OCI-LY3 (cell line): ENCODE results near the gene GAS1.

ENCODE experiments used
- H2AFZ ChIP-seq: fragments of 200-600, 300-600 bp; shearing (Covaris generic); 2 replicates; pipeline ENCODE4 v1.6.0; 2014; ENCODE audit warnings: antibody characterized with exemption, low read depth, low read length
- H3K27ac ChIP-seq: fragments of 200-600, 300-600 bp; sonication (generic); 2 replicates; pipeline ENCODE4 v1.5.1; 2014; ENCODE audit warnings: mild to moderate bottlenecking, low read length, moderate library complexity, mixed read lengths
- H3K27me3 ChIP-seq: fragments of 200-600, 300-600 bp; sonication (generic); 2 replicates; pipeline ENCODE4 v1.6.1; 2014; ENCODE audit warnings: low read depth, low read length, mixed read lengths
- H3K36me3 ChIP-seq: fragments of 200-600, 300-600 bp; sonication (generic); replicated peaks from 2 replicates; pipeline ENCODE3; 2014; ENCODE audit warnings: low read depth, low read length, mixed read lengths
- H3K4me1 ChIP-seq: fragments of 300-600, 200-600 bp; sonication (generic); 2 replicates; pipeline ENCODE4 v1.6.1; 2014; ENCODE audit warnings: low read length, mixed read lengths
- H3K4me2 ChIP-seq: fragments of 200-600, 300-600 bp; sonication (generic); 2 replicates; pipeline ENCODE4 v1.6.1; 2014; ENCODE audit warnings: low read length, mixed read lengths
- H3K4me3 ChIP-seq: fragments of 300-600, 200-600 bp; sonication (generic); 2 replicates; pipeline ENCODE4 v1.5.1; 2014; ENCODE audit warnings: antibody characterized with exemption, mild to moderate bottlenecking, low read length, moderate library complexity
- H3K79me2 ChIP-seq: fragments of 300-600, 200-600 bp; shearing (Covaris generic); 2 replicates; pipeline ENCODE4 v1.6.1; 2014; ENCODE audit warnings: mild to moderate bottlenecking, low read length, mixed read lengths
- H3K9ac ChIP-seq: fragments of 300-600, 200-600 bp; shearing (Covaris generic); 2 replicates; pipeline ENCODE4 v1.6.0; 2014; ENCODE audit warnings: mild to moderate bottlenecking, low read length, moderate library complexity
- H3K9me3 ChIP-seq: fragments of 200-600, 300-600 bp; shearing (Covaris generic); 2 replicates; pipeline ENCODE4 v1.6.1; 2014; ENCODE audit warnings: low read length, mixed read lengths; ENCODE audit not compliant: insufficient read depth
- H4K20me1 ChIP-seq: fragments of 200-600, 300-600 bp; sonication (generic); 2 replicates; pipeline ENCODE4 v1.6.1; 2016; ENCODE audit warnings: low read length, mixed read lengths; ENCODE audit not compliant: insufficient read depth
- CTCF ChIP-seq: fragments of 200-600, 300-600 bp; sonication (generic); IDR thresholded peaks from 2 replicates; pipeline ENCODE4 v1.5.1; 2014; ENCODE audit warnings: antibody characterized with exemption, low read length, low read depth
- EZH2phosphoT487 ChIP-seq: fragments of 200-600 bp; shearing (Covaris generic); IDR thresholded peaks from 2 replicates; pipeline ENCODE4 v1.6.1; 2018; ENCODE audit warnings: antibody characterized with exemption, mixed run types, low read depth

GAS1 gene

GRCh38 chr9:86983249-86983619, 35.9 kb upstream of the GAS1 start:
- Histone ChIP-seq H4K20me1 (no peaks in the 10 kb centered on the region), H3K9ac (no peak overlapping the region), H3K36me3 (no peaks in the 10 kb centered on the region), H3K27me3 (no peaks in the 10 kb centered on the region; the same call in 1 of the 2 replicates), H3K4me1 (no peaks in the 10 kb centered on the region), H3K9me3 (no peaks in the 10 kb centered on the region), H2AFZ (no peak overlapping the region), H3K27ac (no peak overlapping the region), H3K4me3 (no peak overlapping the region), H3K79me2 (no peaks in the 10 kb centered on the region), H3K4me2 (no peak overlapping the region)
- no peak for TF ChIP-seq EZH2phosphoT487
- no peak for TF ChIP-seq CTCF

- no peak overlapping the region for H2AFZ ChIP-seq
- H3K36me3 ChIP-seq, result no peaks in the 10 kb centered on the region
- H3K9ac ChIP-seq, result no peak overlapping the region
- H3K27me3 ChIP-seq, result no peaks in the 10 kb centered on the region; the same call in 1 of the 2 replicates
- H3K4me2 ChIP-seq, result no peak overlapping the region
- no peaks in the 10 kb centered on the region for H4K20me1 ChIP-seq
- H3K4me3 ChIP-seq, result no peak overlapping the region
- H3K27ac ChIP-seq, result no peak overlapping the region
- H3K4me1 ChIP-seq, result no peaks in the 10 kb centered on the region
- no peak for TF ChIP-seq EZH2phosphoT487
- no peak for TF ChIP-seq CTCF
- no peaks in the 10 kb centered on the region for H3K79me2 ChIP-seq
- H3K9me3 ChIP-seq, result no peaks in the 10 kb centered on the region
These were observed 33.5 kb upstream of the GAS1 start for GRCh38 chr9:86980802-86981201.

GRCh38 chr9:86979657-86980056, 32.4 kb upstream of the GAS1 start:
- H2AFZ ChIP-seq, result no peak overlapping the region
- H3K27ac ChIP-seq, result no peak overlapping the region
- H3K4me1 ChIP-seq, result no peaks in the 10 kb centered on the region
- no peaks in the 10 kb centered on the region for H3K36me3 ChIP-seq
- no peak overlapping the region for H3K4me2 ChIP-seq
- H3K27me3 ChIP-seq, result no peaks in the 10 kb centered on the region; the same call in 1 of the 2 replicates
- H3K79me2 ChIP-seq, result no peaks in the 10 kb centered on the region
- no peak overlapping the region for H3K4me3 ChIP-seq
- H4K20me1 ChIP-seq, result no peaks in the 10 kb centered on the region
- no peaks in the 10 kb centered on the region for H3K9me3 ChIP-seq
- no peak overlapping the region for H3K9ac ChIP-seq
- TF ChIP-seq CTCF (no peak), EZH2phosphoT487 (no peak)

GRCh38 chr9:86978922-86979474, 31.7 kb upstream of the GAS1 start:
- Histone ChIP-seq H3K4me3 (no peak overlapping the region), H3K9me3 (no peaks in the 10 kb centered on the region), H3K4me2 (no peak overlapping the region), H3K79me2 (no peaks in the 10 kb centered on the region), H2AFZ (no peak overlapping the region), H3K9ac (no peak overlapping the region), H4K20me1 (no peaks in the 10 kb centered on the region), H3K4me1 (no peaks in the 10 kb centered on the region), H3K27ac (no peak overlapping the region), H3K36me3 (no peaks in the 10 kb centered on the region), H3K27me3 (no peaks in the 10 kb centered on the region; the same call in 1 of the 2 replicates)
- TF ChIP-seq EZH2phosphoT487, result no peak
- no peak for TF ChIP-seq CTCF
